WTC11 (cell line): ENCODE data around the gene INO80D. TPM values are rescaled to one million over a fixed set of nuclear protein-coding genes. Genes with fewer than 3 reads are reported as not detected.
"Not testable (repeated sequence)": the region's sequence is repeated elsewhere in the genome, so short reads cannot be mapped to it uniquely, and the experiment has no call there.

Experiments
- ATAC-seq: fragments of 200-7000 bp; cut with Tn5 transposase; 2 replicates; pipeline ENCODE4 v1.10.0; 2021; ENCODE audit warnings: mild to moderate bottlenecking, moderate library complexity
- CTCF ChIA-PET: fragments of 300-600 bp; sonication (Branson Sonifier 250); formaldehyde crosslinking; loops from one replicate; lab custom pipeline; 2021; ENCODE audit warnings: antibody characterized with exemption; lab: Charles Lee
- POLR2A ChIA-PET: fragments of 350-600 bp; sonication (Branson Sonifier 250); formaldehyde crosslinking; loops from one replicate; lab custom pipeline; 2021; ENCODE audit warnings: antibody characterized with exemption; lab: Charles Lee
- DNase-seq: peaks from one replicate; pipeline ENCODE4 v3.0.0; 2021; ENCODE audit warnings: low spot score
- H3K27ac Mint-ChIP-seq: 2 replicates; pipeline ENCODE4 v1.8.0; 2021; ENCODE audit warnings: mixed read lengths
- H3K27me3 Mint-ChIP-seq: 2 replicates; pipeline ENCODE4 v1.8.0; 2021; ENCODE audit warnings: low read depth, mild to moderate bottlenecking, moderate library complexity, mixed read lengths
- H3K36me3 Mint-ChIP-seq: 2 replicates; pipeline ENCODE4 v1.8.0; 2021; ENCODE audit warnings: mixed read lengths
- H3K4me1 Mint-ChIP-seq: 2 replicates; pipeline ENCODE4 v1.8.0; 2022; ENCODE audit warnings: mixed read lengths
- H3K4me3 Mint-ChIP-seq: 2 replicates; pipeline ENCODE4 v1.8.0; 2021; ENCODE audit warnings: mild to moderate bottlenecking, moderate library complexity, mixed read lengths
- H3K9me3 Mint-ChIP-seq: 2 replicates; pipeline ENCODE4 v1.8.0; 2021; ENCODE audit warnings: mixed read lengths
- E2F4 ChIP-seq: sonication (generic); formaldehyde crosslinking; IDR thresholded peaks from 2 replicates; pipeline ENCODE4 v1.8.1; 2022; ENCODE audit warnings: low read depth, mild to moderate bottlenecking, moderate library complexity, missing genetic modification reagents, borderline replicate concordance
- E2F5 ChIP-seq: sonication (generic); formaldehyde crosslinking; IDR thresholded peaks from 2 replicates; pipeline ENCODE4 v1.8.1; 2022; ENCODE audit warnings: mild to moderate bottlenecking, moderate library complexity, missing genetic modification reagents
- FOXJ3 ChIP-seq: sonication (generic); formaldehyde crosslinking; IDR thresholded peaks from 2 replicates; pipeline ENCODE4 v1.9.0; 2021; ENCODE audit warnings: missing genetic modification reagents, mild to moderate bottlenecking, borderline replicate concordance
- MYBL2 ChIP-seq: sonication (generic); formaldehyde crosslinking; IDR thresholded peaks from 2 replicates; pipeline ENCODE4 v1.8.1; 2023; ENCODE audit warnings: mild to moderate bottlenecking, moderate library complexity, missing genetic modification reagents
- NFATC4 ChIP-seq: fragments of 250-450 bp; sonication (Bioruptor Pico); IDR thresholded peaks from 2 replicates; pipeline ENCODE4 v1.9.0; 2021; ENCODE audit warnings: mild to moderate bottlenecking
- NFYB ChIP-seq: sonication (generic); formaldehyde crosslinking; conservative IDR thresholded peaks from 2 replicates; pipeline ENCODE4 v1.8.0; 2022; ENCODE audit warnings: low read depth, missing genetic modification reagents
- NR3C1 ChIP-seq: sonication (generic); formaldehyde crosslinking; conservative IDR thresholded peaks from 2 replicates; pipeline ENCODE4 v1.8.1; 2023; ENCODE audit warnings: low read depth, mild to moderate bottlenecking, missing genetic modification reagents
- SMAD3 ChIP-seq: sonication (generic); formaldehyde crosslinking; IDR thresholded peaks from 2 replicates; pipeline ENCODE4 v1.8.0; 2022; ENCODE audit warnings: missing genetic modification reagents, mild to moderate bottlenecking, borderline replicate concordance
- TEAD1 ChIP-seq: sonication (generic); formaldehyde crosslinking; IDR thresholded peaks from 2 replicates; pipeline ENCODE4 v1.8.0; 2022; ENCODE audit warnings: mild to moderate bottlenecking, missing genetic modification reagents
- TP53 ChIP-seq: sonication (generic); formaldehyde crosslinking; IDR thresholded peaks from 2 replicates; pipeline ENCODE4 v1.8.1; 2023; ENCODE audit warnings: mild to moderate bottlenecking, missing genetic modification reagents
- ZNF232 ChIP-seq: sonication (generic); formaldehyde crosslinking; IDR thresholded peaks from 2 replicates; pipeline ENCODE4 v1.8.0; 2022; ENCODE audit warnings: mild to moderate bottlenecking, missing genetic modification reagents
- ZNF263 ChIP-seq: sonication (generic); formaldehyde crosslinking; IDR thresholded peaks from 2 replicates; pipeline ENCODE4 v1.8.1; 2022; ENCODE audit warnings: low read depth, mild to moderate bottlenecking, moderate library complexity, missing genetic modification reagents
- ZNF425 ChIP-seq: fragments of 250-450 bp; sonication (Bioruptor Pico); conservative IDR thresholded peaks from 2 replicates; pipeline ENCODE4 v1.9.0; 2021; ENCODE audit warnings: mild to moderate bottlenecking
- ZSCAN18 ChIP-seq: fragments of 250-450 bp; sonication (Bioruptor Pico); IDR thresholded peaks from 2 replicates; pipeline ENCODE4 v2.1.2; 2022; ENCODE audit warnings: mild to moderate bottlenecking, moderate library complexity
- total RNA-seq: library from RNA; stranded (reverse); gene quantifications from 3 replicates; pipeline ENCODE4 v1.2.3, GENCODE V29; 2021
- TF ChIP-seq, protein P1 (sequence below): sonication (generic); formaldehyde crosslinking; IDR thresholded peaks from 2 replicates; pipeline ENCODE4 v1.8.1; 2023; ENCODE audit warnings: mild to moderate bottlenecking, missing genetic modification reagents, moderate library complexity
- TF ChIP-seq, protein P2 (sequence below): sonication (generic); formaldehyde crosslinking; IDR thresholded peaks from 2 replicates; pipeline ENCODE4 v1.8.1; 2023; ENCODE audit warnings: mild to moderate bottlenecking, missing genetic modification reagents

Gene INO80D
- total RNA-seq, 1 experiment from 2014 or later: 30.9 TPM

DNA sequence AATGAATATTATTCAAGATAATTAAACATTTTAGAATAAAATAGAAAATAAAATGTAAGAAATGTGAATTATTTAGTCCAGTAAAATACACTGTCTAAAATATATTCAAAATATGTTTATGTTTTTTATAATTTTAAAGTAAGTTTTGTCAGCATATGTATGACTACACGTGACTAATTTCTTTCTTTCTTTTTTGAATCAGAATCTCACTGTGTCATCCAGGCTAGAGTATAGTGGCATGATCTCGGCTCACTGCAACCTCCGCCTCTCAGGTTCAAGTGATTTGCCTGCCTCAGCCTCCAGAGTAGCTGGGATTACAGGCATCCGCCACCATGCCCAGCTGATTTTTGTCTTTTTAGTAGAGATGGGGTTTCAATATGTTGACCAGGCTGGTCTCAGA, 19.1 kb upstream of the INO80D start (continued):
- TF ChIP-seq, protein P1, sequence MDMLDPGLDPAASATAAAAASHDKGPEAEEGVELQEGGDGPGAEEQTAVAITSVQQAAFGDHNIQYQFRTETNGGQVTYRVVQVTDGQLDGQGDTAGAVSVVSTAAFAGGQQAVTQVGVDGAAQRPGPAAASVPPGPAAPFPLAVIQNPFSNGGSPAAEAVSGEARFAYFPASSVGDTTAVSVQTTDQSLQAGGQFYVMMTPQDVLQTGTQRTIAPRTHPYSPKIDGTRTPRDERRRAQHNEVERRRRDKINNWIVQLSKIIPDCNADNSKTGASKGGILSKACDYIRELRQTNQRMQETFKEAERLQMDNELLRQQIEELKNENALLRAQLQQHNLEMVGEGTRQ (CRISPR knock-in tag): no peak
- TF ChIP-seq E2F4 (CRISPR knock-in tag) (no peak), TEAD1 (CRISPR knock-in tag) (no peak), NFATC4 (CRISPR knock-in tag) (no peak), ZNF425 (no peak), ZNF232 (CRISPR knock-in tag) (no peak), NR3C1 (CRISPR knock-in tag) (no peak), FOXJ3 (CRISPR knock-in tag) (no peak)
- TF ChIP-seq, all 79 proteins: peak for 0

- H3K9me3 Mint-ChIP-seq, CTCF ChIA-PET, DNase-seq, H3K36me3 Mint-ChIP-seq, POLR2A ChIA-PET, H3K27ac Mint-ChIP-seq, ATAC-seq, H3K27me3 Mint-ChIP-seq, H3K4me1 Mint-ChIP-seq, H3K4me3 Mint-ChIP-seq: not testable (repeated sequence)
These were observed 12.9 kb upstream of the INO80D start for GRCh38 chr2:206098872-206099271.

- Mint-ChIP-seq H3K27me3 (no peaks in the 10 kb centered on the region), H3K4me3 (no peak overlapping the region), H3K9me3 (no peaks in the 10 kb centered on the region), H3K4me1 (peaks cover 9% of the 10 kb centered on the region), H3K36me3 (no peaks in the 10 kb centered on the region), H3K27ac (no peak overlapping the region)
- ATAC-seq (no peak), DNase-seq (no peak)
- ChIA-PET CTCF (no interaction called here), POLR2A (interaction anchor here (0.6 kb wide), 1 partner anchor 61 kb away, joined by 3 read pairs; the partner anchor contains the start of gene NDUFS1)
- TF ChIP-seq MYBL2 (CRISPR knock-in tag) (no peak), TP53 (CRISPR knock-in tag) (no peak)
These were observed 12.5 kb upstream of the INO80D start for GRCh38 chr2:206098471-206098870.

GRCh38 chr2:206096876-206097275, 10.9 kb upstream of the INO80D start:
- ChIA-PET POLR2A (interaction anchor here (0.6 to 1.7 kb wide), 2 partner anchors 13 to 124 kb away, joined by 3 read pairs; no protein-coding TSS in a partner anchor), CTCF (interaction anchor here (1.0 to 1.2 kb wide), 2 partner anchors 57 to 171 kb away, joined by 3 read pairs; no protein-coding TSS in a partner anchor)
- no peak overlapping the region for H3K4me3 Mint-ChIP-seq
- no peaks in the 10 kb centered on the region for H3K27me3 Mint-ChIP-seq
- no peak for DNase-seq
- ATAC-seq: no peak
- no peaks in the 10 kb centered on the region for H3K36me3 Mint-ChIP-seq
- no peak overlapping the region for H3K27ac Mint-ChIP-seq
- H3K4me1 Mint-ChIP-seq: peaks cover 16% of the 10 kb centered on the region
- TF ChIP-seq SMAD3 (CRISPR knock-in tag) (no peak), ZSCAN18 (CRISPR knock-in tag) (no peak), ZNF232 (CRISPR knock-in tag) (no peak), E2F5 (CRISPR knock-in tag) (no peak), ZNF263 (CRISPR knock-in tag) (no peak), NFYB (no peak)
- TF ChIP-seq, protein P2, sequence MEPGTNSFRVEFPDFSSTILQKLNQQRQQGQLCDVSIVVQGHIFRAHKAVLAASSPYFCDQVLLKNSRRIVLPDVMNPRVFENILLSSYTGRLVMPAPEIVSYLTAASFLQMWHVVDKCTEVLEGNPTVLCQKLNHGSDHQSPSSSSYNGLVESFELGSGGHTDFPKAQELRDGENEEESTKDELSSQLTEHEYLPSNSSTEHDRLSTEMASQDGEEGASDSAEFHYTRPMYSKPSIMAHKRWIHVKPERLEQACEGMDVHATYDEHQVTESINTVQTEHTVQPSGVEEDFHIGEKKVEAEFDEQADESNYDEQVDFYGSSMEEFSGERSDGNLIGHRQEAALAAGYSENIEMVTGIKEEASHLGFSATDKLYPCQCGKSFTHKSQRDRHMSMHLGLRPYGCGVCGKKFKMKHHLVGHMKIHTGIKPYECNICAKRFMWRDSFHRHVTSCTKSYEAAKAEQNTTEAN (CRISPR knock-in tag): no peak
- H3K9me3 Mint-ChIP-seq: no peaks in the 10 kb centered on the region
